HEK293T (cell line): Measurements from ENCODE around the gene CHCHD10.

Experiments
- CTCF ChIA-PET: fragments of 350-600 bp; formaldehyde crosslinking; extraction: SDS; loops from one replicate; lab custom pipeline; 2021; ENCODE audit warnings: antibody characterized with exemption, inconsistent platforms; lab: Yijun Ruan, JAX
- POLR2A ChIA-PET: fragments of 350-600 bp; formaldehyde crosslinking; extraction: SDS; loops from one replicate; lab custom pipeline; 2020; ENCODE audit warnings: antibody characterized with exemption, inconsistent platforms; lab: Yijun Ruan, JAX
- DNase-seq: peaks from one replicate; pipeline ENCODE4 v3.0.0; 2012; ENCODE audit warnings: mixed read lengths; ENCODE audit errors: extremely low spot score
- ARNT ChIP-seq: fragments of 450-650 bp; IDR thresholded peaks from 2 replicates; pipeline ENCODE4 v1.6.1; 2017; ENCODE audit warnings: mild to moderate bottlenecking
- BHLHE40 ChIP-seq: fragments of 450-650 bp; IDR thresholded peaks from 2 replicates; pipeline ENCODE4 v1.6.1; 2016; ENCODE audit warnings: mild to moderate bottlenecking, moderate library complexity, borderline replicate concordance
- CTBP1 ChIP-seq: fragments of 450-650 bp; IDR thresholded peaks from 2 replicates; pipeline ENCODE4 v1.6.1; 2016; ENCODE audit warnings: borderline replicate concordance
- ELF4 ChIP-seq: fragments of 450-650 bp; IDR thresholded peaks from 2 replicates; pipeline ENCODE4 v1.6.1; 2017; ENCODE audit warnings: antibody characterized with exemption
- FOXA1 ChIP-seq: fragments of 450-650 bp; IDR thresholded peaks from 2 replicates; pipeline ENCODE4 v1.6.1; 2016; ENCODE audit warnings: mild to moderate bottlenecking
- FOXK2 ChIP-seq: fragments of 450-650 bp; IDR thresholded peaks from 2 replicates; pipeline ENCODE4 v1.6.1; 2016; ENCODE audit warnings: mild to moderate bottlenecking
- FOXM1 ChIP-seq: fragments of 450-650 bp; IDR thresholded peaks from 2 replicates; pipeline ENCODE4 v1.6.1; 2017; ENCODE audit warnings: mild to moderate bottlenecking, borderline replicate concordance
- HDGF ChIP-seq: fragments of 450-650 bp; IDR thresholded peaks from 2 replicates; pipeline ENCODE4 v1.6.1; 2017; ENCODE audit warnings: antibody characterized with exemption, borderline replicate concordance
- L3MBTL2 ChIP-seq: fragments of 450-650 bp; conservative IDR thresholded peaks from 2 replicates; pipeline ENCODE4 v1.6.1; 2016; ENCODE audit warnings: mild to moderate bottlenecking
- LEF1 ChIP-seq: fragments of 450-650 bp; IDR thresholded peaks from 2 replicates; pipeline ENCODE4 v1.6.1; 2017; ENCODE audit warnings: mild to moderate bottlenecking, borderline replicate concordance
- NFRKB ChIP-seq: fragments of 450-650 bp; IDR thresholded peaks from 2 replicates; pipeline ENCODE4 v1.6.1; 2016; ENCODE audit warnings: mild to moderate bottlenecking, moderate library complexity
- SP1 ChIP-seq: fragments of 450-650 bp; IDR thresholded peaks from 2 replicates; pipeline ENCODE4 v1.6.1; 2017
- SUZ12 ChIP-seq: fragments of 450-650 bp; IDR thresholded peaks from 2 replicates; pipeline ENCODE4 v1.6.1; 2016; ENCODE audit warnings: mild to moderate bottlenecking
- TARDBP ChIP-seq: fragments of 450-650 bp; IDR thresholded peaks from 2 replicates; pipeline ENCODE4 v1.6.1; 2016
- ZNF384 ChIP-seq: fragments of 450-650 bp; IDR thresholded peaks from 2 replicates; pipeline ENCODE4 v1.6.1; 2016
- TF ChIP-seq, protein P1 (sequence below): fragments of 450-650 bp; IDR thresholded peaks from 2 replicates; pipeline ENCODE4 v1.6.1; 2016

Gene CHCHD10

DNA sequence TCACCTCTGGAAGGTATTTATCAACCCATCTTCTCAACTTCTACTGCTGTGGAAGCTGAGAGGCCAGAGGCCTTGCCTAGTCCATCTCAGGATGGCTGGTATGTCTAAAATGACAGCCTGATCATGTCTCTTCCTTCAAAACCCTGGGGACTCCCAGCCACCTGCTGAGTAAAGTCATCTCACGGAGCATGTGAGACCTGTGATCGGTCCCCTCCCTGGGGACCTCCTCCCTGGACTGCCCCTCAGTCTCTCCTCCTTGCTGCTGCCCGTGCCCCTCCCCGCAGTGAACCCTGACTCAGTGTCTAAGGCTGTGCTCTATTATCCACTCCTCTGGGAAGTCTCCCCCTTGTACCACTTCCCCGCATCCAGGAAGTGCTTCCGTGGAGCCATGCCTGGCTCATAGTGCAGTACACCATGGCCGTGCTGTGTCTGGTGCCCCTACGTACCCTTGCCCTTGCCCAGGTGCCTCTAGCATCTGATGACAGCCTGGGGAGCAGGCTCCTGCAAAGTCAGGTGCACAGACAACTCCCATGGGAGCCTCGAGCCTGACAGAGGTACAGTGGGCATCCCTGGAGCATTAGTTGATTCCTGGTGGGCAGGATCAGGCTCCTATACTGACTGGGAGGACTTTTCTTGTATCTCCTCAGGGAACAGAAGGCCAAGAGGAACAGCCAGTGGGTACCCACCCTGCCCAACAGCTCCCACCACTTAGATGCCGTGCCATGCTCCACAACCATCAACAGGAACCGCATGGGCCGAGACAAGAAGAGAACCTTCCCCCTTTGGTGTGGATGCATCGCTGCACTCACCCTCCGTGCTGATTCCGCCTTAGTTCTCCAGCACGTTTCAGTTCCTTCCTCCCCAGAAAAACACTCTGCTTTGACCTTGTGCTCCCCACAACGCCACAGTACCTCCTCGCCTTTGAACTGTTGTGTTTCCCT is 32.8 kb upstream of the CHCHD10 start:
- no peak for DNase-seq

DNA sequence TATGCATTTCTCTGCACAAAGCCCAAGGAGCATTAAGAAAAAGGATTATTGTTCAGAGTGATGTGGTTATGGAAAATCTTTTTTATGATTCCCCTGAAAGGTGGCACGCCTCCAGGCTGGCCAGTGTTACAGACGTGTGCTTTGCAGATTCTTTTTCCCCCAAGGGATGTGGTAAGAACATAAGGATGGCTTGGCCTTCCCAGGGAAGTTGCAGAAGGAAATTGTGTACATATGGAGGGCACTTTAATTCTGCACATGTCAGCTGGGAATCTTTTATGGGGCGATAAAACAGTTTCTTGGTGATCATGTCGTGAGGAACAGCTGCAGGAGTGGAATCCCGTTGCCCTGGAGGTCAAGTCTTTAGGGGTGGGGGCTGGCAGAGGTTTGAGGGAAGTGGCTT is 28.7 kb upstream of the CHCHD10 start:
- DNase-seq, result no peak
- ChIA-PET CTCF (no interaction called here), POLR2A (no interaction called here)
- TF ChIP-seq L3MBTL2 (no peak), NFRKB (no peak), HDGF (no peak), FOXK2 (no peak), ZNF384 (no peak), SP1 (no peak), LEF1 (no peak), TARDBP (no peak), BHLHE40 (no peak), FOXA1 (no peak), CTBP1 (no peak), FOXM1 (no peak), SUZ12 (no peak), ELF4 (no peak), ARNT (no peak)
- TF ChIP-seq, protein P1, sequence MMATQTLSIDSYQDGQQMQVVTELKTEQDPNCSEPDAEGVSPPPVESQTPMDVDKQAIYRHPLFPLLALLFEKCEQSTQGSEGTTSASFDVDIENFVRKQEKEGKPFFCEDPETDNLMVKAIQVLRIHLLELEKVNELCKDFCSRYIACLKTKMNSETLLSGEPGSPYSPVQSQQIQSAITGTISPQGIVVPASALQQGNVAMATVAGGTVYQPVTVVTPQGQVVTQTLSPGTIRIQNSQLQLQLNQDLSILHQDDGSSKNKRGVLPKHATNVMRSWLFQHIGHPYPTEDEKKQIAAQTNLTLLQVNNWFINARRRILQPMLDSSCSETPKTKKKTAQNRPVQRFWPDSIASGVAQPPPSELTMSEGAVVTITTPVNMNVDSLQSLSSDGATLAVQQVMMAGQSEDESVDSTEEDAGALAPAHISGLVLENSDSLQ, result no peak

More for the DNA sequence above, 32.8 kb upstream of the CHCHD10 start:
- CTCF ChIA-PET, result interaction anchor here (0.5 kb wide), 1 partner anchor 12 kb away, joined by 8 read pairs; no protein-coding TSS in a partner anchor
- TF ChIP-seq ARNT (no peak), L3MBTL2 (no peak)
- POLR2A ChIA-PET, result no interaction called here

DNA sequence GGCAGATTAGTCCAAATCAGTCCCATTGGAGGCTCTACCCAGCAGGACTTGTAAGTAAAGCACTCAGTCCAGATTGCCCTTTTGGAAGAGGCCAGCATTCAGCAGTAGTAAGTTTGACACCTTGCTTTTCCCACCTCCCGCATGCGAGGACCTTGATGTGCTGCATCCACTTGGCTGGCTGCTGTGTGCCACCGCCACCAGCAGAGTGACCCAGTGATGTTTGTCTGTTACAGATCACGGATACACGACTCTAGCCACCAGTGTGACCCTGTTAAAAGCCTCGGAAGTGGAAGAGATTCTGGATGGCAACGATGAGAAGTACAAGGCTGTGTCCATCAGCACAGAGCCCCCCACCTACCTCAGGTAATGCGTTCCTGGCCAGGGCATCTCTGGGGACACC is 25.6 kb upstream of the CHCHD10 start:
- no peak for DNase-seq
- TF ChIP-seq L3MBTL2 (no peak), CTBP1 (no peak), ARNT (no peak), ELF4 (no peak), FOXK2 (no peak), NFRKB (no peak), ZNF384 (no peak), FOXA1 (no peak), BHLHE40 (no peak), FOXM1 (no peak)
- TF ChIP-seq, protein P1, result no peak
- CTCF ChIA-PET, result no interaction called here
- POLR2A ChIA-PET, result no interaction called here

DNA sequence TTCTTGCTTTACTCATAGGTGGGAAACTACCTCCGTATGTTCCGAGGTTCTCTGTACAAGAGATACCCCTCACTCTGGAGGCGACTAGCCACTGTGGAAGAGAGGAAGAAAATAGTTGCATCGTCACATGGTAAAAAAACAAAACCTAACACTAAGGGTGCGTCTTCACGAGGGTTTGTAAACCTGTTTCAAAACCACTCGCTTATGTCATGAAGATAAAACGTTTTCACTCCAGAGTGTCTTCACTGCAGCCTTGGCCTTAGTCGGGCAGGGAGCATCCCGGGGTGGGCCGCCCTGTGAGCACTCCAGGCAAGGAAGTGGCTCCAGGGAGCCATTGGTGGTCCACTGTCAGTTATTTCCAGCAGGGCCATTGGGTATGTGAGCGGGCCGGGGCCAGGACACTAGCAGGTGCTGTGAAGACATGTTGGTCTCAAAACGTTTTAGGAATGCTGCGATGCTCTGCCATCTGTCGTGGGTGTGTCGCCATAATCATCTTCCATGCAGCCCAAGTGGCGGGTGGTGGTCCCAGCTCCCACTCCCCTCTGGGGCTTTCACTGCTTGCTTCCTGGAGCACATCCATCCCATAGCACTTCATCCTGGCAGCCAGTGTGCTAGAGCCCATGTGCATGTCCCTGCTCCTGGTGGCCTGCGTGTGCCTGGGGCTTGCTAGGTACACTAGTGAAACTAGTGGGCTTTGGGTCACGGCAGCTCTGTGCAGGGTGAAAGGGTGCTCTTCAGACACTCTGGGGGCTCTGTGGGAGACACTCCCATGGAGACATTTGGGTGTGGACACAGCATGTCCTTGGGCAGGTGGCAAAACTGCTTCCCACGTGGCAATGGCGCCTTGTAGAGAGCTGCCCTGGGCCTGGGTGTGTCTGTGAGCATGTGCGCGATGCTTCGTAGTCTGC is 24.2 kb upstream of the CHCHD10 start:
- ChIA-PET CTCF (no interaction called here), POLR2A (interaction anchor here (0.7 to 1.2 kb wide), 2 partner anchors 11 to 122 kb away, joined by 3 read pairs; no protein-coding TSS in a partner anchor)
- no peak for TF ChIP-seq TARDBP
- no peak for DNase-seq

DNA sequence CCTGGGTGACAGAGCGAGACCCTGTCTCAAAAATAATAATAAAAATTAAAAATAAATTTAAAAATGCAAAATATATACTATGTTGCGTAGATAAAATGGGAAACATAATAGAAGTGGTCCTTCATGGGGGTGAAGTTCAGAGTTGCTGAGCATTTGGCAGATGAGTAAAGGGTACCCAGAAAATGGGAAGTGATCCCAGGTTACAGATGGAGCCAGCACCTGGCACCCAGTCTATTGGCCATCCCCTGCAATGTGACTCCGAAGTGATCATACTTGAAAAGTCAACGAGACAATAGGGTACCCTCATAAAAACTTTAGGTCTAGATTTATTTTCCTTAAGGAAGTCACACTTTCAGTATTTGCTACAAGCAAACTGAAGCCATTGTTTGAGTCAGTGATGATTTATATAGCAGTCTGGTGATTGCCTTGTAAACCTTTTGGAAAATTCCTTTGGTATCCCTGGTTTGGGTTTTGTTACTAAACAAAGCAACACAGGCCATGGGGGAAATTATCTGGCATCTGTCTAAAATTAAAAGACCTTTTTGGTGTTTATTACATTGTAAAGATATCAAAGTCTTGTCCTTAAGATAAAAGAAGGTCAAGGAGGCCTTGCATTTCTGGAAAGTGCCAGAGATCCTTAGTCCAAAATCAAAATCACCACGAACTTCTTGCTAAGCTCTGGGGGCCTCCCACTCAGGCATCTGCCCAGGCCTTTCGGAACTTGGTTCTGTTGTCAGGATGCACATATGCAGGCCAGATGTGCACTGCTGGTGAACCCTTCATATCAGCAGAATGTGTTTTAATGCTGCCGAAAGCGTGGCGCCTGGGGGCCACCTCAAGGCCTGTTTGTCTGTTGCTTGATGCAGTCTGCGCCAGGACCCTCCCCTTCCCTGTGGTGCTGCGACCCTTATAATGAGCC is 23.3 kb upstream of the CHCHD10 start:
- CTCF ChIA-PET, result no interaction called here
- TF ChIP-seq ARNT (no peak), FOXM1 (no peak), SP1 (no peak), ZNF384 (no peak), FOXK2 (no peak), FOXA1 (no peak), NFRKB (no peak), SUZ12 (no peak), HDGF (no peak), L3MBTL2 (no peak), BHLHE40 (no peak)
- TF ChIP-seq, protein P1, result no peak
- no peak for DNase-seq
- POLR2A ChIA-PET, result no interaction called here
